ENCODE data around the gene PRKG1.

GRCh38 chr10:51227897-51228713 is 153.8 kb downstream of the PRKG1 start:
- TF ChIP-seq POLR2A (IDR thresholded peaks at IDR 0.05; ENCODE audit: low read depth, low read length): no peak
- TF ChIP-seq TAF1 (IDR thresholded peaks at IDR 0.05; ENCODE audit: borderline replicate concordance, low read depth, low read length): no peak
